ENCODE data around the gene FBXW2. TPM values are rescaled to one million over a fixed set of nuclear protein-coding genes. Genes with fewer than 3 reads are reported as not detected.
"Not testable (repeated sequence)": the region's sequence is repeated elsewhere in the genome, so short reads cannot be mapped to it uniquely, and the experiment has no call there.

The FBXW2 gene
- total RNA-seq, 2 donors from 2014 or later, result 22.2 to 31.5 TPM

DNA sequence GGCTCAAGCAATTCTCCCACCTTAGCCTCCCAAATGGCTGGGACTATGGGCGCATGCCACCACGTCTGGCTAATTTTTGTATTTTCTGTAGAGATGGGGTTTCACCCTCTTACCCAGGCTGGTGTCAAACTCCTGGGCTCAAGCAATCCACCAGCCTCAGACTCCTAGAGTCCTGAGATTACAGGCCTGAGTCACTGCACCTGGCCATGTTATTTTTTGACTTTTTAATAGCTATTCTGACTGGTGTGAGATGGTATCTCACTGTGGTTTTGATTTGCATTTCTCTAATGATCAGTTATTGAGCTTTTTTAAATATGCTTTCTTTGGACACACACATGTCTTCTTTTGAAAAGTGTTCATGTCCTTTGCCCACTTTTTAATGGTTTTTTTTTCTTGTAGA, 38.2 kb downstream of the FBXW2 start:
- no peak for DNase-seq (ENCODE audit: low spot score)
- Histone ChIP-seq H3K27ac (no peak overlapping the region), H3K27me3 (no peaks in the 10 kb centered on the region), H3K4me1 (peaks cover 0 to 4% of the 10 kb centered on the region in 2 donors), H3K9me3 (no peaks in the 10 kb centered on the region), H3K36me3 (peaks cover 19% of the 10 kb centered on the region), H3K4me3 (no peak overlapping the region)
- TF ChIP-seq, protein P1, sequence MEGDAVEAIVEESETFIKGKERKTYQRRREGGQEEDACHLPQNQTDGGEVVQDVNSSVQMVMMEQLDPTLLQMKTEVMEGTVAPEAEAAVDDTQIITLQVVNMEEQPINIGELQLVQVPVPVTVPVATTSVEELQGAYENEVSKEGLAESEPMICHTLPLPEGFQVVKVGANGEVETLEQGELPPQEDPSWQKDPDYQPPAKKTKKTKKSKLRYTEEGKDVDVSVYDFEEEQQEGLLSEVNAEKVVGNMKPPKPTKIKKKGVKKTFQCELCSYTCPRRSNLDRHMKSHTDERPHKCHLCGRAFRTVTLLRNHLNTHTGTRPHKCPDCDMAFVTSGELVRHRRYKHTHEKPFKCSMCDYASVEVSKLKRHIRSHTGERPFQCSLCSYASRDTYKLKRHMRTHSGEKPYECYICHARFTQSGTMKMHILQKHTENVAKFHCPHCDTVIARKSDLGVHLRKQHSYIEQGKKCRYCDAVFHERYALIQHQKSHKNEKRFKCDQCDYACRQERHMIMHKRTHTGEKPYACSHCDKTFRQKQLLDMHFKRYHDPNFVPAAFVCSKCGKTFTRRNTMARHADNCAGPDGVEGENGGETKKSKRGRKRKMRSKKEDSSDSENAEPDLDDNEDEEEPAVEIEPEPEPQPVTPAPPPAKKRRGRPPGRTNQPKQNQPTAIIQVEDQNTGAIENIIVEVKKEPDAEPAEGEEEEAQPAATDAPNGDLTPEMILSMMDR (IDR thresholded peaks at IDR 0.05), result no peak

DNA sequence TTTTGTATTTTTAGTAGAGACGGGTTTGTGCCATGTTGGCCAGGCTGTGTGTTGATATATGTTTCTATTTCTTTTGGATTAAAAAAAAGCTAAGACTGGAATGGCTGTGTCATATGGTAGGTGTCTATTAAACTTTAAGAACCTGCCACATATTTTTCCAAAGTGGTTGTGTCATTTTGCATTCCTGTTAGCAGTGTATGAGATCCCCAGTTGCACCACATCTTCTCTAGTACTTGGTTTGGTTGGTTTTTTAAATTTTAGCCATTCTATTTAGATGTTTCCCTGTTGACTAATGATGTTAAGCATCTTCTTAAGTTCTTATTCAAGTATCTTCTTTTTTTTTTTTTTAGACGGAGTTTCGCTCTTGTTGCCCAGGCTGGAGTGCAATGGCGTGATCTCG, 42.8 kb downstream of the FBXW2 start:
- no peak overlapping the region for H3K4me3 ChIP-seq
- TF ChIP-seq, protein P1 (IDR thresholded peaks at IDR 0.05), result no peak
- no peaks in the 10 kb centered on the region for H3K9me3 ChIP-seq
- no peak for DNase-seq (ENCODE audit: low spot score)
- H3K27me3 ChIP-seq, result no peaks in the 10 kb centered on the region
- peaks cover 0 to under 1% of the 10 kb centered on the region in 2 donors for H3K4me1 ChIP-seq
- H3K36me3 ChIP-seq, result no peaks in the 10 kb centered on the region
- no peak overlapping the region for H3K27ac ChIP-seq

DNA sequence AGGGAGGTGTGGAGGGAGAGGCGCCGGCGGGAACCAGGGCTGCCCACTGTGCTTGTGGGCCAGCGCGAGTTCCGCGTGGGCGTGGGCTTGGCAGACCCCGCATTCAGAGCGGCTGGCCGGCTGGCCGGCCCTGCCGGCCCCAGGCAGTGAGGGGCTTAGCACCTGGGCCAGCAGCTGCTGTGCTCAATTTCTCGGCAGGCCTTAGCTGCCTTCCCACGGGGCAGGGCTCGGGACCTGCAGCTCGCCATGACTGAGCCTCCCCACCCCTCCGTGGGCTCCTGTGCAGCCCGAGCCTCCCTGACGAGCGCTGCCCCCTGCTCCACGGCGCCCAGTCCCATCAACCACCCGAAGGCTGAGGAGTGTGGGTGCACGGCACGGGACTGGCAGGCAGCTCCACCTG, 46.9 kb downstream of the FBXW2 start:
- not testable (repeated sequence) for H3K27ac ChIP-seq; DNase-seq (ENCODE audit: low spot score); H3K36me3 ChIP-seq; H3K4me3 ChIP-seq; H3K9me3 ChIP-seq; H3K27me3 ChIP-seq; H3K4me1 ChIP-seq

DNA sequence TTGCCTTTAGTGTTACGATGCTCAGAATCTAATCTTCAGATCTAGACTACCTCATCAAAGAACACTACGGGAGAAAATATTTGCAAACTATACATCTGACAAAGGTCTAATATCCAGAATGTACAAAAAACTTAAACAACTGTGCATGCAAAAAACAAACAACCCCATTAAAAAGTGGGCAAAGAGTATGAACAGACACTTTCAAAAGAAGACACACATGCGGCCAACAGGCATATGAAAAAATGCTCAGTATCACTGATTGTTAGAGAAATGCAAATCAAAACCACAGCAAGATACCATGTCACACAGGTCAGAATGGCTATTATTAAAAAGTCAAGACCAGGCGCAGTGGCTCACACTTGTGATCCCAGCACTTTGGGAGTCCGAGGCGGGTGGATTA, 47.9 kb downstream of the FBXW2 start:
- H3K27ac ChIP-seq, result no peak overlapping the region
- no peaks in the 10 kb centered on the region for H3K27me3 ChIP-seq
- no peak overlapping the region for H3K4me3 ChIP-seq
- TF ChIP-seq, protein P1 (IDR thresholded peaks at IDR 0.05), result no peak
- no peaks in the 10 kb centered on the region for H3K4me1 ChIP-seq
- H3K9me3 ChIP-seq, result no peaks in the 10 kb centered on the region
- H3K36me3 ChIP-seq, result no peaks in the 10 kb centered on the region
- no peak for DNase-seq (ENCODE audit: low spot score)

- no peak overlapping the region for H3K4me3 ChIP-seq
- H3K9me3 ChIP-seq, result no peaks in the 10 kb centered on the region
- DNase-seq (ENCODE audit: low spot score), result peak; percentile 42
- H3K36me3 ChIP-seq, result no peaks in the 10 kb centered on the region
- H3K27me3 ChIP-seq, result no peaks in the 10 kb centered on the region
- no peaks in the 10 kb centered on the region for H3K4me1 ChIP-seq
- TF ChIP-seq, protein P1 (IDR thresholded peaks at IDR 0.05), result peak in 1 of 2 donors; percentile 63
- no peak overlapping the region for H3K27ac ChIP-seq
Observed at GRCh38 chr9:120742951-120743416, 50.2 kb downstream of the FBXW2 start.

DNA sequence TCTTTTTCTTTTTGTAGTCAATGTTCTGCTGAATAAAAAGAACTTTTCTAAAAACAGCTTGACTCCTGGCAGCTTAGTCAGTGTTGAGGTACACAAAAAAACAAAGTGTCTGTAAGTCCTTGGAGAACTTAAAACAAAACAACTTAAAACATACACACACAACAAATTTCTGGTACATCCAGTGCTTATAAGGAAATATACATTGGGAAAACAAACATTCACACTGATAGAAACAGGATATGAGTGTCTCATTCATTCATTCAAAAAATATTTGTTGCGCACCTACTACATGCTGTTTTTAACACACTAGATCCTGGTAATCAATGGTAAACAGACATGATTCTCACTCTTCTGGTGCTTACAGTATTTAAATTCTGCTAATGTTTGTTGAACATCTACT, 51.5 kb downstream of the FBXW2 start:
- Histone ChIP-seq H3K27me3 (no peaks in the 10 kb centered on the region), H3K36me3 (no peaks in the 10 kb centered on the region), H3K4me3 (no peak overlapping the region), H3K4me1 (no peaks in the 10 kb centered on the region), H3K9me3 (no peaks in the 10 kb centered on the region), H3K27ac (no peak overlapping the region)
- TF ChIP-seq, protein P1 (IDR thresholded peaks at IDR 0.05), result no peak
- no peak for DNase-seq (ENCODE audit: low spot score)

Data from right atrium auricular region (tissue), 2 donors.